NCI-H2227 (cell line): Measurements from ENCODE around the gene ACSS2.

ENCODE experiments used
- DNase-seq: peaks from one replicate; lab custom pipeline; 2025; ENCODE audit not compliant: unreplicated experiment; lab: John Stamatoyannopoulos, UW

ACSS2 gene

GRCh38 chr20:34915131-34915530 lies 38.7 kb downstream of the ACSS2 start:
- no peak for DNase-seq

GRCh38 chr20:34915749-34916455 lies 39.5 kb downstream of the ACSS2 start:
- DNase-seq = no peak

DNA sequence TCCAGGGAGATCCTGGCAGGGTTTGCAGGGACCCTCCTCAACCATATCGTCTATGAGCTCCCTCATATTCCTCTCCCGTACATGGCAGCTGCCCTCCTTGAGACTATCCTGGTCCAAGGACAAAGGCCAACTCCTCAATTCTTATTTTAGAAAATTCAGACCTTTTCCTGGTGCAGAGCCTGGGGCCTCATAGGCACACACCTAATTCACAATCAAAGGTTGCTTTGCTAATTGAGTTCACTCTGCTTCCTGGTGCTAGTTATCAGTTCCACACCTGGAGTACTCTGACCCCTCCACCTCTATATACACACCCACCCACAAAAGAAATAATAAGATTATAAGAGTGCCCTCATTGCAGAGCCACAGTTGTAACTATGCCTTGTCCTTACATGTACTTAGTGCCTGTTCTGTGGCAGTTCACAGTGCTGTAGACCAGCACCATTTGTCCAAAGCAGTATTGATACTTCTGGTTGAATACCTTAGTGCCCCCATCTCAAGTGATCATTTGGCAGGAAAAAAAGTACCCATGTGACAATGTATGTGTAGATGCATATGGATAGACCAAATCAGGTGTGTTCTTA lies 40.5 kb downstream of the ACSS2 start:
- no peak for DNase-seq

- DNase-seq = no peak
Observed at GRCh38 chr20:34920055-34920454, 43.6 kb downstream of the ACSS2 start.

DNA sequence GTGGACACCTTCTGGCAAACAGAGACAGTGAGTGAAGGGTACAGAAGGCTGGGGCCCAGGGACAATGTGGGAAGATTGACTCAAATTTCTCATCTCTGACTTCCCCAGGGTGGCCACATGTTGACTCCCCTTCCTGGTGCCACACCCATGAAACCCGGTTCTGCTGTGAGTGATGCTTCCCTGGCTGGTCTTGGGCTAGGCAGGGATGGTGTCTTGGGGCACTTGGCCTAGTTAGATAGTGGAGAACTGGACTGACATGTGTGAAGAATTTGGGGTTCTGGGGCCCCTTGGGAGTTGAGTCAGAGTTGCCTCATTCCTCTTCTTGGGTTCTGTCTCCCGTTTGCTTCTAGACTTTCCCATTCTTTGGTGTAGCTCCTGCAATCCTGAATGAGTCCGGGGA lies 45.0 kb downstream of the ACSS2 start:
- DNase-seq = no peak

DNA sequence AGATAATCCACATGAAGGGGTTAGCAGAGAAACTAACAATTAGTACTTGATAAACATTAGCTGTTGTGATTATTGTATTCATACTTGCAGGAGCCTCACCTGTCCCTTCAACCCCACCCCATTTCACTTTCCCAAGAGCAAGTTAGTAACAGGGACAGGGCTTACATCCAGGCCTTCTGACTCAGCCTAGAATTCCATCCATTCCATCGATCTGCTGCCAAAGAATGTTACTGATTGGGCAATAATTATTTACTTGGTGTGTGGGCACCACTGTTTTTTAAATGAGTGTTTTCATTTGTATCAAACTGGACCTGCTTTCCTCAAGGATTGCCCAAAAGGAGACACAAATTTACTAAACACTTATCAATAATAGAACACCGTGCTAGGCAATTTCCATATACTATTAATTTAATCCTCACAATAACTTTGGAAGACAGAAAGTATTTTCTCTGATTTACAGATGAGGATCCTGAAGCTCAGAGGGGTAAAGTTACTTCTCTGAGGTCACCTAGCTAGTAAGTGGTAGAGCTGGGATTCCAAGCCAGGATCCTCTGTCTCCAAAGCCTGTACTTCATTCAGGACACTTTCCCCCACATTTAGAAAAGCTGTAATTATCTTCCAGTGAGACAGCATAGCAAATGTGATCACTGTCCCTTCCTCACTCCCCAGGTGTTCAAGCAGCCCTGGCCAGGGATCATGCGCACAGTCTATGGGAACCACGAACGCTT lies 46.4 kb downstream of the ACSS2 start:
- DNase-seq = no peak

DNA sequence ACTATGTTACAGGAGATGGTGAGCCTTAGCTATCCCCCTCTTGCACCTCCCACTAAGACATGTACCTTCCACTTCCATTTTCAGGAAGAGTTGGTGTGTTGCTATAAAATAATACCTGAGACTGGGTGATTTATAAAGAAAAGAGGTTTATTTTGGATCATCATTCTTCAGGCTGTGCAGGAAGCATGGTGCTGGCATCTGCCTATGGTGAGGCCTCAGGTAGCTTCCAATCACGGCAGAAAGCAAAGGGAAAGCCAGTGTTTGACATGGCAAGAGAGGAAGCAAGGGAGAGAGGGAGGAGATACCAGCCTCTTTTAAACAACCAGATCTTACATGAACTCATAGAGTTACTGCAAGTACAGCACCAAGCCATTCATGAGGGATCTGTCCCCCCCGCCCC lies 47.0 kb downstream of the ACSS2 start:
- DNase-seq = no peak

GRCh38 chr20:34925341-34925740 lies 48.9 kb downstream of the ACSS2 start:
- DNase-seq = no peak

DNA sequence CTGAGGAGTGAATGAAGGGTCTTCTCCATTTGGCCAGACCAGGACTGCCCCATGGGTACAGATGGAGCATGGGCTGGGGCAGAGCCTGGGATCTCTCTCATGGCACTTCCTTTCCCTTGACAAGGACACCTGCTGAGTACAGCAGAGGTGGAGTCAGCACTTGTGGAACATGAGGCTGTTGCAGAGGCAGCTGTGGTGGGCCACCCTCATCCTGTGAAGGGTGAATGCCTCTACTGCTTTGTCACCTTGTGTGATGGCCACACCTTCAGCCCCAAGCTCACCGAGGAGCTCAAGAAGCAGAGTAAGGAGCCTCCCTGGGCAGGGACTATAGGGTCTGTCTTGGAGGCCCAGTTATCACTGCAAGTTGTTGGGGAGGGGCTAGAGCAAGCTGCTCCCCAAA lies 49.6 kb downstream of the ACSS2 start:
- DNase-seq = no peak

- DNase-seq = no peak
Observed at GRCh38 chr20:34926581-34926980, 50.2 kb downstream of the ACSS2 start.

GRCh38 chr20:34927736-34928135 lies 51.3 kb downstream of the ACSS2 start:
- DNase-seq = no peak

- DNase-seq = no peak
Observed at GRCh38 chr20:34928411-34928810, 52.0 kb downstream of the ACSS2 start.

- no peak for DNase-seq
Observed at GRCh38 chr20:34931771-34932170, 55.4 kb downstream of the ACSS2 start.

- DNase-seq = no peak
Observed at GRCh38 chr20:34938466-34939163, 62.2 kb downstream of the ACSS2 start.

GRCh38 chr20:34940081-34940481 lies 63.7 kb downstream of the ACSS2 start:
- DNase-seq = no peak

DNA sequence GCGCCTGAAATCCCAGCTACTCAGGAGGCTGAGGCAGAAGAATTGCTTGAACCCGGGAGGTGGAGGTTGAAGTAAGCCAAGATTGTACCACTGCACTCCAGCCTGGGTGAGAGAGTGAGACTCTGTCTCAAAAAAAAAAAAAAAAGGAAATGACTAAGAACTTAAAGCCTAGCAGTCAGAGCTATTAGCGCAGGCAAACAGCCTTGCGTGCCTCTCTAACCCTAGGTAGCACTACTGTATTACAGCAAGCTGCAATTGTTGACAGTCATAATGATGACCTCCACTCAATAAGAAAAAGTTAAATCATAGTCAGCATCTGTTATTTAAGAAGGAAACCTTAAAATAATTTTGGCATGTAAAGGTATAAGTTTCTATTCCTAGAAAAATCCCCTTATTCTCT lies 64.8 kb downstream of the ACSS2 start:
- DNase-seq = no peak

GRCh38 chr20:34942301-34942700 lies 65.9 kb downstream of the ACSS2 start:
- no peak for DNase-seq

GRCh38 chr20:34943808-34944567 lies 67.6 kb downstream of the ACSS2 start:
- DNase-seq = no peak

GRCh38 chr20:34945315-34946077 lies 69.1 kb downstream of the ACSS2 start:
- no peak for DNase-seq

DNA sequence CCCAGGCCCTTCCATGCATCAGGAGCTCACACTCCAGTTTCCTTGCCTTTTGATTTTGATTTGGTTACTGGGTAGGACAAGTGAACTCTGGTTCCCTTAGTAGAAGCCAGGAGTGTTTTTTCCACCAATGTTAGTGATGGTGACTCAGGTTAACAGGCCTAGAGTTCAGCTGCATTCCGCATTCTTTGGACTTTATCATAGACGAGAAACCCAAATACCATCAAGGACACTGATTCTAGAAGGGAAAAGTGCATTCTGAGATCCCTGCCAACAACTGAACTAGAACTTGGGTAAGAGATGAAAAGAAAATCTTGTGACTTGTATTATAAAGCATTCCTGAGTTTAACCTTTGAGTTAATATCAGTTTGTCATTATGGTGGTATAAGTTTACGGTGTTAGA lies 70.2 kb downstream of the ACSS2 start:
- DNase-seq = no peak
